ENCODE measurements around the gene LRP1B.

- TF ChIP-seq EZH2 (IDR thresholded peaks at IDR 0.05; ENCODE audit: low read length, missing control alignments) = no peak
- TF ChIP-seq CTCF (conservative IDR thresholded peaks at IDR 0.05 in 1 of 2, IDR thresholded peaks at IDR 0.05 in 1 of 2; ENCODE audit: low read depth in 1 of 2, low read length in 2 of 2) = no peak
These were observed 1563.1 kb downstream of the LRP1B start for GRCh38 chr2:140567734-140568133.

Data from fibroblast of lung (primary cell).